NCI-H1417 treated with DMSO at 0.1 percent for 48 hours (cell line): ENCODE measurements around the gene CPSF6.
"Not testable (repeated sequence)": the region's sequence is repeated elsewhere in the genome, so short reads cannot be mapped to it uniquely, and the experiment has no call there.

ENCODE experiments used
- DNase-seq: peaks from one replicate; lab custom pipeline; 2025; lab: John Stamatoyannopoulos, UW

Gene CPSF6

GRCh38 chr12:69239352-69239921 lies at the start of gene CPSF6:
Gene CPSF6, plus strand, starts transcription at chr12:69239569. Its CDS starts 78 bp downstream, at chr12:69239647.
- peak; percentile 81 for DNase-seq

GRCh38 chr12:69196302-69197288 lies 42.8 kb upstream of the CPSF6 start:
- no peak for DNase-seq

- DNase-seq: not testable (repeated sequence)
These were observed 39.4 kb upstream of the CPSF6 start for GRCh38 chr12:69199976-69200375.

GRCh38 chr12:69204191-69204590 lies 35.2 kb upstream of the CPSF6 start:
- DNase-seq: no peak

- DNase-seq: no peak
These were observed 28.7 kb upstream of the CPSF6 start for GRCh38 chr12:69210661-69211060.

GRCh38 chr12:69211160-69211559 lies 28.2 kb upstream of the CPSF6 start:
- DNase-seq: no peak

GRCh38 chr12:69214169-69214568 lies 25.2 kb upstream of the CPSF6 start:
- DNase-seq: no peak

GRCh38 chr12:69225251-69225910 lies 14.0 kb upstream of the CPSF6 start:
- DNase-seq: no peak

GRCh38 chr12:69231479-69231878 lies 7.9 kb upstream of the CPSF6 start:
- DNase-seq: no peak

GRCh38 chr12:69238589-69239351 lies 599 bp upstream of the CPSF6 start:
- no peak for DNase-seq

- peak; percentile 17 for DNase-seq
These were observed 707 bp downstream of the CPSF6 start for GRCh38 chr12:69239922-69240630.

- DNase-seq: peak; percentile 6
These were observed 1.2 kb downstream of the CPSF6 start for GRCh38 chr12:69240631-69240995.

- no peak for DNase-seq
These were observed 2.2 kb downstream of the CPSF6 start for GRCh38 chr12:69241438-69242092.

GRCh38 chr12:69243099-69244084 lies 4.0 kb downstream of the CPSF6 start:
- DNase-seq: no peak

- DNase-seq: no peak
These were observed 8.1 kb downstream of the CPSF6 start for GRCh38 chr12:69247268-69248018.

- no peak for DNase-seq
These were observed 12.7 kb downstream of the CPSF6 start for GRCh38 chr12:69252033-69252432.

- DNase-seq: no peak
These were observed 14.7 kb downstream of the CPSF6 start for GRCh38 chr12:69254046-69254445.

- no peak for DNase-seq
These were observed 15.5 kb downstream of the CPSF6 start for GRCh38 chr12:69254862-69255261.

- DNase-seq: no peak
These were observed 19.3 kb downstream of the CPSF6 start for GRCh38 chr12:69258655-69259054.
